ENCODE measurements around the gene PLA2R1.

PLA2R1 gene

DNA sequence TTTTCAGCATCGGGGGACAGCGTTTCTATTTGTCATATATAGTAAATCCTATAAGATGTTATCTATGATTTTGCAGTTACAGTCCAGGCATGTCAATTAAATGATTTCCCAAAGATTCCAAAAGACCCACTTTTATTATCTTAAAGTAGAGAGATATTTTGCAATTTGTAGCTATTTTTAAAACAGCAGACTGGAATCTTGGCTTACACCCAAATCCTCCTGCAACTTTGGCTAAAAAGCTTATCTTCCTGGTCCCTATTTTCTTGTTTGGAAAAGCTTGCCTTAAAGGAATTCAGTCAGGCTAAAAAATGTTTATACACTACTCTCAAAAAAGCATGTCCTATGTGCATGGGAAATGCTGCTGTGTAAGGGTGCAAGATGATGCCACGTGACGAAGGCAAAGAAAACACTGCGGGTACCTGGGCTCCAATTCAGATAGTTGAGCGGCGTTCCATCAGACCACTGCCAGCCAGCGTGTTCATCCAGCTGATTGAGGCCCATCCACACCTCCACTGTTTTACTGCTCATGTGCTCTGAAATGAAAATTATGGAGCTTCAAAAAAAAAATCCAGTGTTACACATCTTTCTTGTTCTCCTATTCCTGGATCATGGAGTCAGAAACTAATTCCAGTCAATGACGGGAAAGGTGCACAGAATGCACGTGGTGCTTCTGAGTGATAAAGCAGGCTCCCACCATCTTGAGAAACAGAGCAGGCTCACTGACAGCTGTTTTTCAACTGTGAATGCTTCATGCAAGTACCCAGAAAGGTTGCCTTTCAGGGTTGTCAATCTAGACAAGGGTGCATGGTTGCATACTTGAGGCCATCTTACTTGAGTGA is 33.8 kb downstream of the PLA2R1 start:
- DNase-seq, result no peak

GRCh38 chr2:160022162-160022561 is 40.3 kb downstream of the PLA2R1 start:
- peak; percentile 50 for DNase-seq

DNA sequence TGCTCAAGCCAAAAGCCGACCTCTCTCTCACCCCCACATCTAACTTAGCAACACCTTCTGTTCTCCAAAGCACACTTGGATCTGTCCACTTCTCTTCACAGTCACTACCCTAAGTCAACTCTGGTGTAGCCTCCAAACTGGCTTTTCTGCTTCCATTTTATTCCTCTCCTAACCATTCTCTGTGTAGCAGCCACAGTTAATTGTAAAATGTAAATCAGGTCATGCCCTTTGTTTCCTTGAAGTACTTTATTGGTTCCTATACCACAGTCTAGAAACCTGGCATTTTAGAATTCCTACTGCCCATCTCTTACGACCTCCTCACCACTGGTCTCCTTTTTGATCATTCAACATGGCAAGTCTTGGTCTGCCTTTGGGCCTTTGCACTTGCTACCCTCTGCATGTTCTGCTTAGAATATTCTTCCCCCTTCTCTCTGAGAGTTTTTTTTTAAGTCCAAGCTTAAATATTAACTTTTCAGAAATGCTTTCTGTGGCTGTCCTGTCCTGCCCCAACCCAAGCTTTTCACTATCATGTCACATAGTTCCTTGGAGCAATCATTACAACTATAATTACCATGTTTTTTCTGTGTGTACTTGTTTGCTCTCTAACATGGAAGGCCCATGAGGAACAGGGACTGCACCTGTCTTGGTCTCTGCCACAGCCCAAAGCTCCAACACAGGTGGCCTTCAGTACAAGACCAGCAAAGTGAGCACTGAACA is 42.9 kb downstream of the PLA2R1 start:
- no peak for DNase-seq

- no peak for DNase-seq
Measured at GRCh38 chr2:160015746-160016145, 46.7 kb downstream of the PLA2R1 start.

DNA sequence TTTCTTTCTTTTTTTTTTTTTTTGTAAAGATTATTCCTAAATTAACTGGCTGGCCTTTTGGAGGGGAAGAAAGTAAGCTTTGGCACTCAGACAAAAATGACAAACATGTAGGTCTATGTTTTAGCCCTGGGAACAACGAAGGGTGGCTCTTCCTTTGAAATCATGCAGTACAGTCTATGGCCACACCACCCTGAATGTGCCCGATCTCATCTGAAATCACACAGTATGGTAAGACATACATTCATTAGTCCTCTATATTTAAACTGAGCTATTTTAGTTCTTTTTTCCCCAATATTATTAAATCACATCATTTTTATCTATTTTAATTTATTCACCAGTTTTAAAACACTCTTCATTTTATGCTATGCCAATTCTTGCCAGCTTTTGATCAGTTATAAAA is 48.2 kb downstream of the PLA2R1 start:
- peak; percentile 7 for DNase-seq

GRCh38 chr2:160010361-160011145 is 51.9 kb downstream of the PLA2R1 start:
- no peak for DNase-seq

DNA sequence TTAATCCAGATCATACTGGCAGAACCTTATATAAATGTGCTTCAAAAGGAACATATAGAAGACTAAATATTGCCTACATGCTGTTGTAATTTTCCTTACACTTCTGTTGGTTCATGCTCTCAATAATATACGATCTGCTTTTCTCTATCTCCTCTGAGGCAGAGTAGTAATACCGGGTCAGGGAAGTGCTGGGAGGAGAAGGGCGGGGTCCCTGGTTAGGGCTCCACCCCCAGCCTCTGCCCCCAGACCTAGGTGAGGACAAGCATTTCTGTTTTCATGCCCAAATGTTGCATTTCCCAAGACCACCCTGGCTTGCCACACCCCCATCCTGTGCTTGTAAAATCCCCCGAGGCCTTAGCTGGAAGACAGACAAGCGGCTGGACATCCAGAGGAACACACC is 55.3 kb downstream of the PLA2R1 start:
- DNase-seq, result no peak

DNA sequence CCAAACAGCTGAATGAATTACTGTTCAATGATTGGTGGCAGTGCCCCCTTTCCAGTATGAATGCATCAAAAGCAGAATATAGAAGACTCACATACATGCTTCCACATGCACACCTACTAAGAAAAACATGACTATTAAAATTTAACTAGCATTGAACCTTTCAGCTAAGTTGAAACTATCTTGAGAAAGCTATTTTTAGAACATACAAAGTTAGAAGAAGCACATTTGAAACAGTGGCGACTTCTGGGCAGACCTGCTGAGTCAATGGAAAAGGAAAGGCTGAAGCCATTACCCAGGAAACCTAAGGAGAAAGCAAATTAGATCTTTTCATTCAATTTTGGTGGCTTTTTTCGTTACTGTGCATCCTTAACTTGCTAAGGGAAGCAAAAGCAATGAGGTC is 55.9 kb downstream of the PLA2R1 start:
- DNase-seq, result no peak

- DNase-seq, result no peak
Measured at GRCh38 chr2:160005908-160006307, 56.5 kb downstream of the PLA2R1 start.

DNA sequence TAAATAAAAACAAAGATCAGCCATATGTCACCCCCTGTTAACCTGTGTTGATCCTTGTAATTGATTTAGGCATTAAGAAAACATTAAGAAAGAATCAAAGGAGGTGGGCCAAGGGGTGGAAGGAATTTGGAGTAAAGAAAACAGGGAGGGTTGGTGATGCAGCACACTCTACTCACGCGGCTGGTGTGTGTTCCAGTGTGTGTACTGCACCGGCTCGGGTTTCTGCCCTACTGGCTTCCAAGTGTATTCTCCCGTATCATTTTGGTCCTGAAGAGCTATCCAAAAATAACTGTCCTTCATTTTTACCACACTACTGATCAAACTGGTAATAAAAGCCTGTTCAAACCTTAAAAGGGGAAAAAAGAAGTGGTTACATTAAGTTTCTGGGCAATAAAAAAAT is 56.9 kb downstream of the PLA2R1 start:
- no peak for DNase-seq

- DNase-seq, result peak; percentile 15
Measured at GRCh38 chr2:159998961-159999360, 63.5 kb downstream of the PLA2R1 start.

- no peak for DNase-seq
Measured at GRCh38 chr2:159998243-159998642, 64.2 kb downstream of the PLA2R1 start.

GRCh38 chr2:159996792-159997546 is 65.4 kb downstream of the PLA2R1 start:
- DNase-seq, result no peak

- DNase-seq, result no peak
Measured at GRCh38 chr2:159995038-159995437, 67.4 kb downstream of the PLA2R1 start.

DNA sequence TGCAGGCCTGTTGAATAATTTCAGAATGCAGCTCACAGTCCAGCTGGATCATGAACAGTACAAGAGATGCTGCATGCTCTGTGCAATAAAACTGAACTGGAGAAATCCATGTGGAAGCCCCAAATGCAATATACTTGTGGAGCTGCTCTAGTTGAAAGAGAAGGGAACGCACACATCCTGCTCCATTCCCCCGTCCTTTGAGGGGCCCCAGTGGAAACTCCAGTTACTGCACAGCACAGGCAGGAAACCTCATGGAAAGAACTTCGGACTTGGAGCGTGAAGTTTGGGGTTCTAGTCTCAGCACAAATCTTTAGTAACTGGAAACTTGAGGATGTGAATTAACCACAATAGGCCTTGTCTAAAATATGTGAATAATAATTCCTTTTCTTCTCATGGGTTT is 73.2 kb downstream of the PLA2R1 start:
- no peak for DNase-seq

GRCh38 chr2:159988412-159988970 is 73.9 kb downstream of the PLA2R1 start:
- no peak for DNase-seq

GRCh38 chr2:159987181-159987580 is 75.2 kb downstream of the PLA2R1 start:
- no peak for DNase-seq

DNA sequence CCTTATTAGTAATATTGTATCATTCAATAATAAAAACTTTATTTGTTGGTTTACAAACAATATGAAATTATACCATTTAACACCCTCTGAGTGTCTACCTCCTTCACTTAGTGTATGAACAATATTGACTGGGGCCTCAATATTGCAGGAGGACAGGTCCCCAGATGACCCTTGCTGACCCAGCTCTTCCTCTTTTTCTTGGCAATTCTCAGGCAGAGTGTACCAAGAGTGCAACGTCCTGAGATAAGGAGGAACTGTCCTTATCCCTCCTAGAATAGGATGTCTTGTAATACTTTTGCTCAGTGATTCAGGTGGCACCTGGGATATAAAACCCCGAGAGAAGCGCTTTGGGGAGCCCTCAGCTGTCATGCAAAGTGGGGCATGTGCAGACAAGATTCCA is 76.8 kb downstream of the PLA2R1 start:
- no peak for DNase-seq

GRCh38 chr2:159984034-159984433 is 78.4 kb downstream of the PLA2R1 start:
- no peak for DNase-seq

- no peak for DNase-seq
Measured at GRCh38 chr2:159982842-159983785, 79.3 kb downstream of the PLA2R1 start.

DNA sequence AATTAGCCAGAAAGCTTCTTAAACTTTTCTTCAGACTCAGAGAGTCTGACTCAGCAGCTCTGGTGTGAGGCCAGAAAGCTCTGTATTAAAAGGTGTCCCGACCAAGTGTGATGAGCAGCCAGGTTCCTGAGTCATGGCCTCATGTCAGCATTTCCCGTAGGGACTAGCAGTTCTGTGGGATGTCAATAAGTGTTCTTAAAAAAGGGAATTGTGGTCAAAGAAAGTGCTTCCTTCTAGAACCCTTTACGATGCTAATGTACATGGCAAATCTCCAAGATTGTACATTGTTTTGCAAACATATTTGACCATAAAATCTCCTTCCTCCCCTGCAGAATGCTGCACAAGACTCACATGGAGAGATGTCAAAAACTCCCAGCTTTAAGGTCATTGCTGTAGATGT is 80.1 kb downstream of the PLA2R1 start:
- DNase-seq, result peak; percentile 40
